Measurements from ENCODE around the gene SLC31A1.

Gene SLC31A1

DNA sequence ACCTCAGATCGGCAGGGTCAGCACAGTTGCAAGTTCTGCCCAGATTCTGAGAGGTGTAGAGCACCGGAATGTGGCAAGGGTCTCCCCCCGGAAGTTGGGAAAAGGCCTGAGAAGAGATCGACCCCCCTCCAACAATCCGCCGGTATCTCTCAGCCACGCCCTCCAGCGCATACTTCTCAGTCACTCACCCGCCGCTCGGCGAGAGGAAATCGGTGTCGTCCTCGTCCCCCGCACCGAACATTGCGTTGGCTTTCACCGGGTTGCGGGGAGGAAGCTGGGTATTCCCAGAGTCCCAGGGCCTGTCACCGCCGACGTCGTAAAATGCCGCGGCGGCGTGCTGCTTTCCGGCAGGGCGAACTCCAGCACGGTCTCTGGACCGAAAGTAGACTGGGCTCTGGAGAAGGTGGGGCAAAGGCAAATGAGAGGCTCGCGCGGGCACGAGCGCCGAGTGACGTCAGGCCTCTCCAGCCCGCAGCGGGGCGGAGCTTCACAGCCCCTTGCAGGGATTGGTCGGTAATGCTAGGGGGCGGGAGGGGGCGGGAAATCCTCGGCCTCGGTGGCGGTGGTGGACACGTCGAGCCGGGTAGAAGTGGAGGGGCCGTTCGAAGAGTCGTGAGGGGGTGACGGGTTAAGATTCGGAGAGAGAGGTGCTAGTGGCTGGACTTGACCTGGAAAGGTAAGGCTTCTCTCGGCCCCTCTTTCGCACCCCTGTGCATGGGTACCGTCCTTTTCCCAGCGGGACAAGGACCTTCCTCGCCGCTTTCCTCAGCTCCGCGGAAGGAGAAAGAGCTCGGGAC, at the start of gene SLC31A1, which contains the start of gene FKBP15:
SLC31A1 (plus strand) TSS at position 542 of the 797 bp plus-strand sequence. CDS start 34,605 bp downstream, outside the sequence.
FKBP15 (minus strand) TSS at position 275 of the 797 bp plus-strand sequence; CDS start at position 241, 34 bp downstream.
- peak; percentile 99 for DNase-seq

DNA sequence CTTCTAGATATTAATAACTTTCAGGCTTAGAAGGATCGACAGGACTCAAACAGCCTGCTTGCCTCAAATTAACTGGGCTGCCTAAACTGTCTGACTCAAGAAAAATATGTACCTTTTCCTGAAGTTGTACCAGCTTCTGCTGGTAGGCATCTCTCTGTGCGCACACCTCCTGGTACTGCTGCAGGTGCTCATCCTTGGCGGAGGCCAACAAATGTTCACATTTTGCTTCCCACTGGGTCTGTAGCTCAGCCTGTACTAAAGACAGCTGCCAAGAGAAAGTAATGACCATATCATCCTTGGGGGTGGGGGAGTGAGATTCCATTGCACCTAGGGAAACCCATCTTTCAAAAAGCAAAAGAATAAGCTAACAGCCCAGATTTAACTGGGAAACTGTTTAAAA, 48.0 kb upstream of the SLC31A1 start:
- DNase-seq = no peak

DNA sequence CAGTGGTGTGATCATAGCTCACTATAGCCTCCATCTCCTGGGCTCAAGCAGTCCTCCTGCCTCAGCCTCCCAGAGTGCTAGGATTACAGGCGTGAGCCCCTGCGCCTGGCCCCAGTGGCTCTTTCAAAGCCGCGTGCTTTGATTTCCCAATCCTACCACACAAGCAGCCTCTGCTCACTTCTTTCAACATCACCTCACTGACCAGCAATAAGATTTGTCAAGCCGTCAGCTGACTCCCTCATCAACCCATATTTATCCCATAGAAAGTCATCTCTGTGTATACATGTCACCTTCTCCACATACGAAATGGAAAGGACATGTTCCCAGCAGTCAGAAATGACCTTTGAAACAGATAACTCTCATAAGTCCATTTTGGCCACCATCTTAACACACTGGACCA, 44.5 kb upstream of the SLC31A1 start:
- DNase-seq = no peak

DNA sequence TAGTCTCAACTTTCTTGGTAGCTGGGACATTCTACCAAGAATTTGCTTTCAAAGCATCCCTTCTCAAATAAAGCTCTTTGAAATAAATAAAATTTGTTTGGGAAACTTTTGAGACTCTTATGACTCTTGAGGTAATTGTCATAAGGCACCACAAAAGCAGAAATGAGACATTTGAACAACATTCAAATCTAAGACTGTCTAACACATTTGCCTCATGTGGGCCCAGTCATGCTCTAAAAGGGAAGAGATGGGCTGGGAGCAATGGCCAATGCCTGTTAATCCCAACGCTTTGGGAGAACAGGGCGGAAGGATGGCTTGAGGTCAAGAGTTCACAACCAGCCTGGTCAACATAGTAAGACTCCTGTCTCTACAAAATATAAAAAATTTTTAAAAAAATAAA, 44.1 kb upstream of the SLC31A1 start:
- no peak for DNase-seq

DNA sequence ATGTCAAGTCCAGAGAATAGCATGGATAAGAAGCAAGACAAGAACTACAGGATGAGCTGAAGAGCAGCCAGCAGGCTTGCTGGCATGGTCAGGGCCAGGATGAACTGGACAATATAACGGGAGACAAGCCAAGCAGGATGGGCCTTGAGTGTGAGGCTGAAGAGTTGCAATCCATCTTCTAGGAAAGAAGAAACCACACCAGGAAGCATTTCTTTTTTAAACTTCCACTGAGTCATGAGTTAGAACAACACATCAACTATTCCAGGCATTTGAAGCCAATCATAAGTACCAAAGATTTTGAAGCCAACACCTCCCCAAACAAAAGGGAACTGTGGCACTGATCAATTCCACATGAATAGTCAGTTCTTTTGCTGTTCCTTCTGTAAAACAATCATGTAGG, 43.3 kb upstream of the SLC31A1 start:
- no peak for DNase-seq

DNA sequence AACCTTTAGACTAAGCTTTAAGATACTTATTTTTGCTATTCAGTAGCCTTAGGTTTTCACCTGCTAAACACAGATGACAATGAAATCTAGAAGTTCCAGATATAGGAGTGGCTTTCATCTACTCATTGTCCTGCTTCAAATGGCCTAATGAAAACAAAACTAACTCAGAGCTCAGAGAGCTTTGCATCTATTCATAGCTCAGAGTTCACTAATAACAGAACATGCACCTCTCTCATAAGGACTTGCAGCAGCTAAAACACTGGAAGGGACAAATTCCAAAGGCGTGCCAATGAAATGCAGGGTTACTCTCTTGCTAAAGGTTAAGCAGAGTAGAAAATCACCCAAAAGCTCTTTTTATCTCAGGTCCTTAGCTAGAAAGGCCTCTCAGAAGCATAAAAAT, 41.5 kb upstream of the SLC31A1 start:
- DNase-seq = no peak

DNA sequence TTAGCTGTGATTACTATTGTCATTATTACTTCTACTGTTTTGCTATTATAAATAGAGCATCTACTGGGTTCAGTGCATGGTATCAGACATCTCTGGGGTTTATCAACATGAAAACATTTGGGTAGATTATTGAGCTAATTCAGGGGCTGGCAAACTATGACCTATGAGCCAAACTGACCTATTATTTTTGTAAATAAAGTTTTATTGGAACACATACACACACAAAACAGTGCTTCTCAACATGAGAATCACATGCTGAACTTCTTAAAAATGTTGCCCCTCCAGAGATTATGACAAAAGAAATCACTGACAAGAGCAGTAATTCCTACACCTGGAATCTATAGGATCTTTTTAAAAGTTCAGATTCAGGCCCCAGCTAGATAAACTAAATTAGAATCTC, 40.2 kb upstream of the SLC31A1 start:
- DNase-seq = no peak

DNA sequence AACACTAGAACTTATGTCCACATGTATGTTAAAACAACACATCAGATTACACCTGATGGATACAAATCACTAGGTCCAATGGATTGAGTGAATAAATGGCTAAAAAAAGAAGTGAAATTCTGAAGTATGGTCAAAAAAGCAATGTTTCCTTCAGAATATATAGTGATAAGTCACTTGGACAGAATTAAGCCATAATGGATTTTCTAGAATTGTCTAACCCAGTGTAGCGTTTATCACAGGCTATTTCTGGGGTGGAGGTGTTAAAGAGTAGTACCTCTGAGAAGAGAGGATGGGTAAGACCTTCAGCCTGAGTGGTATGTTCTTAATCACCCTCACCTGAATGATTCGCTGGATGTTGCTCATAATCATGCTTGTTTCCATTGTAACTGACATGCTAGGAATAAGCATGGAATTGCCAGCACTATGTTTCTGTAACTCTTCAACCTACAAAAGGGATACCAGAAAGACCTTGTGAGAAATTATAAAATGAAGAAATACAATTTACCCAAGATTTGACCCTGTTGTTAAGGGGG, 37.3 kb upstream of the SLC31A1 start:
- no peak for DNase-seq

DNA sequence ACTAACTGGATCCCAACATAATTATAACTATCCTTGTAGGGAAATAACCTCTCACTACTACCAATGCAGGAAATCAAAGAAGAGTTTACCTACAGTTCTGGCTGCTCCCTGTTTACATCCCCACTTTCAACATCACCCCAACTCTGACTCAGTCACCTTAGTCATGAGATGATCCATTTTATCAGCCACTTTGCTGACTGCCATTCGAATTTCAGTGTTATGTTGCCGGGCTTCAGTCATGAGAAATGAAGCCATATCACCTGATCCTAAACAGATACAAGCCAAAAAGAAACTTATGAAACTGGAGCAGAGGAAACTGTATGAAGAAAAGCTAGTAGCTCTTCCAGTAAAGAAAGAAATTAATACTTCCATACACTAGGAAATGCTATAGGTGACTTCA, 36.8 kb upstream of the SLC31A1 start:
- no peak for DNase-seq

DNA sequence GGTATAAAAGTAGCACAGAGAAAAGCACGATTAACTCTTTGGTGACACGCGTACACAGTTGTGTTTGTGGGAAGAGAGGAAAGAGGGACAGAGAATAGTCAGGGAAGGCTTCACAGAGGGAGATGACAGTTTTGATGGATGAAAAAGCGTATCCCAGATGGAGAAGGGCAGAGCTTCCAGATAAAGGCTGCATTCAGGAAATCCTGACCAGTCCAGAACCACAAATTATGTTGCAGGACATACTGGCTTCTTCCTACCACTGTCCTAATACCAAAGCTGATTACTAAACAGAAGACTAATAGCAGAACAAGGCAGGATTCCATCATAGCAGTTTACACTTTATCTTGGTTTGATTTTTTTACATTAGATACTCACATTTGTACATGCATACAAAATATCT, 36.1 kb upstream of the SLC31A1 start:
- DNase-seq = no peak

DNA sequence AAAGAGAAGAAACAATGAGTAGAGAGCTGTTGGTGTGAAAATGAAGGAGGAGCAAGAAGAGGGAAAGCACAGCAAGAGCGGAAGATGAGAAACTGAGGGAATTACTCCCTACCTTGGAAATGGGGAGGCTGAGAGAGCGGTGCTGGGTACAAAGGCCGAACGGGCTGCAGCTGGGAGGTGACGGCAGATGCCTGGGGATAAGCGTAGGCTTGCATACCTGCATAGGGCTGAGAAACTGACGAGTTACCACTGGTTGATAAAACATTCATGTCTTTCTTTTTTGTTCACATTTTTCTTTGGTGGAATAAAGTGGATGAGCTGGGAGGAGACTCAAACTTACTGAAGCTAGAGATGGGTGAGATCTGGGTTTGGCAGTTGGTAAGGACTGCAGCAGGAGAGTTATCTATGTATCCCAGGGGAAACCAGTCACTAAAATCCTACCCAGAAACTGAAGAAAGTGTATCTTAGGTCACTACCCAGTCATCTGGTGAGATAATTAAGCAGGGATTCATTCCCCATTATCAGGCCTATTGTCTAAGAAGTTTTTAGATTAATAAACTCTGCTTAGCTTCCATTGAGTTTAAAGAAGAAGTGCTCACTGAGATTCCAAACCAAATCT, 35.1 kb upstream of the SLC31A1 start:
- no peak for DNase-seq

DNA sequence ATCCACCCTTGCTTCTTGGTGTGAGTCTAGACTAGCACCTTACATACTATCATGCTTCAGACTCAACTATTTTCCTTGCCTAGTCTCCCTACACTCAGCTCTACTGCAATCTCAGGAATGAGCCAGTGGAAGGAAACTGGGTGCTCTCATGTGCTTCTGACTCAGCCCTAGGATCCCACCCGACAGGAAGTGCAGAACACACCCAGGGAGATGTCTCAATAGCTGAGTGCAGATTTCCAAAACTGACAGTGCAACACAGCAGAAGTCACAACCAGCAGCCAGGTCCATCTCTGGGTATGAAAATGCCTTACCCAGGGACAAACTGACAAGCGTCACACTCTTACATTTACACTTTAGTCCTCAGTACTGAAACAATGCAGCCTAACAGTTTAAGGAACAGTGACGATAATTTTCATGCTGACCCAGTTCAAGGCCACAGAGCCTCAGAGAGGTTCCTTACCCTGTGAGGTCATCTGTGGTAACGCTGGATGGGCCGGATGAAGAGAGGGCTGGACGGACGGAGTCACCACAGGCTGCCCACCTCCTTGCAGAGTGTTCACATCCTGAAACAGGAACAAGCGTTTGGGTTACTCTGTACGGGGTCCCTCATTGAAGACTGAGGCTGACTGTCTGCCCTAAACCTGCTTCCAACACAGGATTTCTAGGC, 33.3 kb upstream of the SLC31A1 start:
- DNase-seq = peak; percentile 59

DNA sequence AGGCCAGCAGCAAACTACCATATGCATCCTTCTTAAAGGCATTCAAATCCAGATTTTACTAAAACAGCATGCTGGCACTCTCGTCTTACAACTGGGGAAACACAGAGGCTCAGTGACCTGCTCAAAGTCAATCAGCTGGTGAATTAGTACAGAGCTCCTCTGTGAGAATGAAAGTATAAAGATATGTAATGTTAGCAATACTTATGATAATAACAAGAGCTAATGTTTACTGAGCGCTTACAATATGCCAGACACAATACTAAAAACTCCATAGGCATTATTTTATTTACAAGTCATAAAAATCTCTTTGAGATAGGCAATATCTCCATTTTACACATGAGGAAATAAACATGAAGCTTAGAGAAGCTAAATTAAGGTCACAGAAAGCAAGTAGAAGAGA, 28.9 kb upstream of the SLC31A1 start:
- DNase-seq = no peak

DNA sequence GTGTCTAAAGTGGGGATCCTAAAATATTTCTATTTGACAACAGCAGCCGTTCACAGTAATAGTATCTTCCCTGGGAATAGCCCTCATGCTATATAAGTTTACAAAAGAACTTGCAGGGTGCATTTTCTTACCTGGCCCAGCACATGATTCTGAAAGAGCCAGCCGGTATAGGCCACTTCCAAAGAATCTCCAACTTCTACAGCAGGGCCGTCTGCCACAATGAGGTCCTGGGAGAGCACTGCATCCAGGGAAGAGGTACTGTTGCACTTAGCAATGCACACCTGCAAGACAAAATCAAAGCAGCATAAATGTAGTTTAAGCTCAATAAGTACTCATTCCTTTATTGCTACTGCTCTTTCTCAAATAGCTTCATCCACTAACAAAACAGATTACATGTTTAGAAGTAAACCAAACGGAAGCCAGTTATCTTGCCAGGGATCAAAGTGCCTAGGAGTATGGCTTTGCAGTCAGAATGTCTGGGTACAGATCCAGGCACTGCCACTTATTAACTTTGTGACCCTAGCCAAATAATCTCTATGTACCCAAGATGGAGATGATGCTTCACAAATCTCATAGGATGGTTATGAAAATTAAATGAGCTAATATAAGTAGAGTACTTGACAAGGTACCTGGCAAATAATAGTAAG, 21.5 kb upstream of the SLC31A1 start:
- no peak for DNase-seq

DNA sequence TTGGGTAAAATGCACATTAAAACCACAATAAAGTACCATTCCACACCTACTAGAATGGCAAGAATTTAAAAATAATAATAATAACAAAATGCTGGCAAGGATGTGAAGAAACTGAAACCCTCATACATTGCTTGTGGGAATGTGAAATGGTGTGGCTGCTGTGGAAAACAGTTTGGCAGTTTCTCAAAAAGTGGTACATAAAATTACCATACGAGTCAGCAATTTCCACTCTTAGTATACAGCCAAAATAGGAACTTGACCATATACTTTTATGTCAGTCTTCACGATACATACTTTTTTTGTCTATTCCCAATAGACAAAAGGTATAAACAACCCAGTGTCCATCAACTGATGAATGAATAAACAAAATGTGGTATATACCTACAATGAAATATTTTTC, 15.9 kb upstream of the SLC31A1 start:
- no peak for DNase-seq

DNA sequence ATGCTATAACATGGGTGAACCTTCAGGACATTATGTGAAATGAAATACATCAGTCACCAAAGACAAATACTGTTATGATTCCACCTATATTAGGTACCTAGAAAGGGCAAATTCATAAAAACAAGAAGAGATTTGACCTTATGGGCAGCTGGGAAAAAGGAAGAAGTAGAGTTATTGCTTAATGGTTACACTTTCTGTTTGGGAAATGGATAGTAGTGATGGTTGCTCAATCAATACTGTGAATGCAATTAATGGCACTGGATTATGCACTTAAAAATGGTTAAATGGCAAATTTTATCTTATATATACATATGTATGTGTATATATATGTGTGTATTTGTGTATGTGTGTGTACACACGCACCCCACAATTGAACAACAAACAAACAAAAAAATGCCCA, 15.5 kb upstream of the SLC31A1 start:
- DNase-seq = no peak

DNA sequence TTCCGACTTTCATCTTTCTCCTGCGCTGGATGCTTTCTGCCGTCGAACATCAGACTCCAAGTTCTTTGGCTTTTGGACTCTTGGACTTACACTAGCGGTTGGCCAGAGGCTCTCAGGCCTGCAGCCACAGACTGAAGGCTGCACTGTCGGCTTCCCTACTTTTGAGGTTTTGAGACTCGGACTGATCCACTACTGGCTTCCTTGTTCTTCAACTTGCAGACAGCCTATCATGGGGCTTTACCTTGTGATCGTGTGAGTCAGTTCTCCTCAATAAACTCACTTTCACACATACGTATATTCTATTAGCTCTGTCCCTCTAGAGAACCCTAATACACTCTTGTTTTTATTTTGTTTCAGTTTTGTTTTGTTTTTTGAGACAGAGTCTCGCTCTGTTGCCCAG, 10.5 kb upstream of the SLC31A1 start:
- DNase-seq = no peak

DNA sequence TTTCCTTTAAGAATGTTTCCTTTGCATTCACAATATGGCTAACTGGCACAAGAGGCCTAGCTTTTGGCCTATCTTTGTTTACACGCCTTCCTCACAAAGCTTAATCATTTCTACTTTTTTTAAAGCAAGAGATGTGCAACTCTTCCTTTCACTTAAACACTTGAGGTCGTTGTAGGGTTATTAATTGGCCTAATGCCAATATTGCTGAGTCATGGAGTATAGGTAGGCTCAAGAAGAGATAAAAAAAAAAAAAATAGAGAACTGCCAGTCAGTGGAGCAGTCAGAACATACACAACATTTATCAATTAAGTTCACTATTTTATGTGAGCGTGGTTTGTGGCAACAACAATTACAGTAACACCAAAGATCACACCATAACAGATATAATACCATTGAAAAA, 6.2 kb upstream of the SLC31A1 start:
- peak; percentile 87 for DNase-seq

DNA sequence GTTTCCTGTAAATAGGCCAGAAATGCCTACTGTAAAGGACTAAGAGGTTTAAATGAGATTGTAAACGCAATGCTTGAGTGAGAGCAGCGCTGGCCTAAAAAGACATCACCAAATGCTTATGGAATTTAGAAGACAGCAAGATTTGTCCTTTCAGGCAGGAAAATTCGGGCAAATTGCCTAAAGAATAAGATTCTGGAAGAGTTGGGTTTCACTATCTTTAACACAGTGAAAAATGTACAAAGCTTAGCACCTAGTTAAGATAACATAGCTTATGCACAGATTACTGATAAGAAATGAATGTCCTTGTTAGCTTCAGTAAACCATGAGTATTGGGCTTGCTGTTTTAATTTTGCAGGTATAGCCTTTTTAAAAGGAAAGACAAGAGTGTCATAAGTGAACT, 4.9 kb upstream of the SLC31A1 start:
- no peak for DNase-seq

DNA sequence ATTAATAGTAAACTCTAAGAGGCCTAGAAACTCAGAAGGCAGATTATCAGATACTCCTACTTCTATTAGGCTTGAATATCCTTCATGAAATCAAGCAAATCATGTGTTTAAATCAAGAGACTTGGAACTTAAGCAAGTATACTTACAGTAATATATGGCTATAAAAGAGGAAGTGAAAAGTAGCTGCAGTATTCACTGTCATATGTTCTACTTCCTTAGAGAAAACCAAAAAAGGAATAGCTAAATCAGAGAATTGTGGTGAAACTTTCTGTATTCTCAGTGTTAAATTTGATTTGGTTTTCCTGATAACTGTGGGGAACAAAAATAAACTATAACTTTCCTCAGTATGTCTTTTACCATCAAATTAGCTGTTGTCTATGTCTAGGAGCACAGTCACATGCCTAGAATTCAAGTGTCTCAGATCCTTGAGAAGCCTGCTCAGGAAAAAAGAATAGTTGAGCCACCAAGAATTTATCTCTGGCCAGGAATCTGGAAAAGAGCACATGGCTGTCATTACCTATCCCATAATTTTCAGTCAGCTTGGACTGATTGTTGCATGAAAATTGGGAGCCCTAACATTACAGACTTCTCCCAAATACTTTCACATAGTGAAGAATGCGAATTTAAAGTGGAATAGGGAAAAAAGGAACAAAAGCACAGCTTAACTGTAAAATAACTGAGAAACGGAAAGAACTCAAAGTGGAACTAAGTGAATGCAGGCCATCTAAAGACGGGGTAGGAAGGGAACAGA, 2.0 kb upstream of the SLC31A1 start:
- peak; percentile 66 for DNase-seq

DNA sequence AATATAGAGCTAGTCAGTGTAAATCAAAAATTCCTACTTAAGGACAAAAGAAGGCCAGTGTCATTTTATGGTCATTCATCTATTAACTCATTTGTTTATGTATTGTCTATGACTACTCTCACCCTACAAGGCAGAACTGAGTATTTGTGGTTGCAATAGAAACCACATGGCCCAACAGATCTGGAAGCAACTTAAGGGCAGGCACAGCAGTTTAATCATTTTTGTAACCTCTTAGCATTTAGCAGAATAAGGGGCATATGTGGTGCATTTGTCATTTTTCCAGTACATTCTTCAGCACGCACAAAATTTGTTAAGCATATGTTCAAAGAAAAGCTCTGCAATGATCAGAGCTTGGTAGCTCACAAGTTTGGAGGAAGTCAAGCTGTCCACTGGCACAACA, 1.4 kb upstream of the SLC31A1 start:
- peak; percentile 62 for DNase-seq

DNA sequence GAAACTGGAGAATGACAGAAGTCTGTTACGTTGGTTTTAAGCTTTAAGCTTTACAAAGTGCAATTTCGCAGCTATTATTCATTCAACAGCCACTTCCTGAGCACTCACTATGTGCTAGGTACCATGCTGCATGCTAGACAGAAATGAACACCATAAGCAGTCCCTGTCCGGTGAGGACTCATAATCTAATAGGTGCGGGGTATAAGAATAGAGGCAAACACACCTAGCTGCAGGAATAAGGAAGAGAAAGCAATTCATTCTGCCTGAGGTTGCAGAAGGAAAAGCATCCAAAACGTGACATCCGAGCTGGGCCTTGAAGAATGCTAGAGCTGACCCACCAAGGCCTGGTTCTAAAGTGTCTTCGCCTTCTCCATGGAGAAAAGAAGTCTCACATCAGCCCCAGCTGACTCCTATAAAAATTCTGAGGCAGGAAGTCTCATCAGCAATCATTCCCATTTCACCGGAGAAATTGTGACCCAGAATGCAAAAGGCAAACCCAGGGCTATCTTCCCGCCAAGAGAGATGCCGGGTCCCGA, 809 bp upstream of the SLC31A1 start:
- DNase-seq = no peak

All from hematopoietic multipotent progenitor cell treated with erythropoietin and hydrocortisone succinate and interleukin-3 and kit ligand, for 4 days (in vitro differentiated cells).